Medulla oblongata (tissue), 1 donor: ENCODE data around the gene FLVCR1.
A peak's percentile ranks its signal among the peaks of the same experiment; 100 is the strongest.
"Not testable (repeated sequence)": the region's sequence is repeated elsewhere in the genome, so short reads cannot be mapped to it uniquely, and the experiment has no call there.

ENCODE experiments used
- DNase-seq: peaks from one replicate; pipeline ENCODE4 v3.0.0-alpha.2; 2015; ENCODE audit errors: extremely low spot score

The FLVCR1 gene

GRCh38 chr1:212857992-212858460 is at the start of gene FLVCR1:
TSS of gene FLVCR1 (plus strand) at chr1:212858275. CDS start at chr1:212858453, 178 bp downstream.
- DNase-seq: peak; percentile 98

GRCh38 chr1:212814537-212815334 is 43.3 kb upstream of the FLVCR1 start:
- peak; percentile 48 for DNase-seq

- no peak for DNase-seq
Observed at GRCh38 chr1:212816567-212817278, 41.4 kb upstream of the FLVCR1 start.

GRCh38 chr1:212819726-212820125 is 38.3 kb upstream of the FLVCR1 start:
- no peak for DNase-seq

- DNase-seq: no peak
Observed at GRCh38 chr1:212820969-212821368, 37.1 kb upstream of the FLVCR1 start.

- no peak for DNase-seq
Observed at GRCh38 chr1:212822956-212823355, 35.1 kb upstream of the FLVCR1 start.

- no peak for DNase-seq
Observed at GRCh38 chr1:212824201-212824600, 33.9 kb upstream of the FLVCR1 start.

- DNase-seq: no peak
Observed at GRCh38 chr1:212825798-212826452, 32.1 kb upstream of the FLVCR1 start.

- DNase-seq: no peak
Observed at GRCh38 chr1:212827171-212827776, 30.8 kb upstream of the FLVCR1 start.

- no peak for DNase-seq
Observed at GRCh38 chr1:212827831-212828278, 30.2 kb upstream of the FLVCR1 start.

GRCh38 chr1:212828395-212828794 is 29.7 kb upstream of the FLVCR1 start:
- no peak for DNase-seq

- DNase-seq: not testable (repeated sequence)
Observed at GRCh38 chr1:212833211-212834207, 24.6 kb upstream of the FLVCR1 start.

- DNase-seq: no peak
Observed at GRCh38 chr1:212838145-212838544, 19.9 kb upstream of the FLVCR1 start.

GRCh38 chr1:212844521-212844920 is 13.6 kb upstream of the FLVCR1 start:
- DNase-seq: not testable (repeated sequence)

- DNase-seq: no peak
Observed at GRCh38 chr1:212847549-212847948, 10.5 kb upstream of the FLVCR1 start, which contains the start of gene SPATA45. TSS of gene SPATA45 (minus strand) at chr1:212847649. CDS start at chr1:212836149, 11,500 bp downstream.

- no peak for DNase-seq
Observed at GRCh38 chr1:212852105-212852688, 5.9 kb upstream of the FLVCR1 start.

GRCh38 chr1:212853658-212854057 is 4.4 kb upstream of the FLVCR1 start:
- DNase-seq: no peak

GRCh38 chr1:212856755-212857154 is 1.3 kb upstream of the FLVCR1 start:
- DNase-seq: no peak

- DNase-seq: peak; percentile 32
Observed at GRCh38 chr1:212858461-212859265, 588 bp downstream of the FLVCR1 start.
